Mononuclear cell (primary cell): ENCODE data around the gene RBM6. TPM values are rescaled to one million over a fixed set of nuclear protein-coding genes. Genes with fewer than 3 reads are reported as not detected.
"Not testable (repeated sequence)": the region's sequence is repeated elsewhere in the genome, so short reads cannot be mapped to it uniquely, and the experiment has no call there.

Source experiments
- H3K27me3 ChIP-seq: 2 replicates; pipeline ENCODE4 v1.6.0; 2011; ENCODE audit warnings: low read length, control low read depth; ENCODE audit not compliant: insufficient read depth
- H3K4me1 ChIP-seq: 2 replicates; pipeline ENCODE4 v1.5.1; 2011; ENCODE audit warnings: mild to moderate bottlenecking, low read length, control low read depth; ENCODE audit not compliant: insufficient read depth
- H3K4me3 ChIP-seq: 2 replicates; pipeline ENCODE4 v1.5.1; 2011; ENCODE audit warnings: mild to moderate bottlenecking, low read length, moderate library complexity
- H3K9me3 ChIP-seq: 2 replicates; pipeline ENCODE4 v1.5.1; 2011; ENCODE audit warnings: low read depth, mild to moderate bottlenecking, control low read depth, low read length
- total RNA-seq: library from RNA; depleted of rRNA; stranded (reverse); fragments of >200 nt; gene quantifications from one replicate; pipeline ENCODE4 v1.2.3, GENCODE V29; 2012

RBM6 gene
- total RNA-seq, 1 donor: 59.0 TPM

- H3K4me3 ChIP-seq: no peak overlapping the region
- no peaks in the 10 kb centered on the region for H3K27me3 ChIP-seq
- no peaks in the 10 kb centered on the region for H3K9me3 ChIP-seq
- H3K4me1 ChIP-seq: peaks cover 12% of the 10 kb centered on the region
Observed at GRCh38 chr3:49910409-49911123, 29.4 kb upstream of the RBM6 start.

GRCh38 chr3:49911124-49911420 is 28.9 kb upstream of the RBM6 start:
- Histone ChIP-seq H3K4me3 (no peak overlapping the region), H3K9me3 (no peaks in the 10 kb centered on the region), H3K4me1 (peaks cover 7% of the 10 kb centered on the region), H3K27me3 (no peaks in the 10 kb centered on the region)

GRCh38 chr3:49911611-49912010 is 28.3 kb upstream of the RBM6 start:
- Histone ChIP-seq H3K4me3 (no peak overlapping the region), H3K4me1 (peaks cover 1% of the 10 kb centered on the region), H3K9me3 (no peaks in the 10 kb centered on the region), H3K27me3 (no peaks in the 10 kb centered on the region)

- H3K4me1 ChIP-seq: peaks cover 3% of the 10 kb centered on the region
- H3K27me3 ChIP-seq: no peaks in the 10 kb centered on the region
- no peak overlapping the region for H3K4me3 ChIP-seq
- no peaks in the 10 kb centered on the region for H3K9me3 ChIP-seq
Observed at GRCh38 chr3:49912881-49913281, 27.1 kb upstream of the RBM6 start.

GRCh38 chr3:49914906-49915305 is 25.0 kb upstream of the RBM6 start:
- Histone ChIP-seq H3K4me3 (no peak overlapping the region), H3K27me3 (no peaks in the 10 kb centered on the region)

GRCh38 chr3:49916686-49917085 is 23.3 kb upstream of the RBM6 start:
- H3K4me1 ChIP-seq: peaks cover 12% of the 10 kb centered on the region
- no peaks in the 10 kb centered on the region for H3K9me3 ChIP-seq

More at GRCh38 chr3:49914906-49915305, 25.0 kb upstream of the RBM6 start:
- Histone ChIP-seq H3K4me1 (peaks cover 12% of the 10 kb centered on the region), H3K9me3 (no peaks in the 10 kb centered on the region)

GRCh38 chr3:49917806-49918590 is 22.0 kb upstream of the RBM6 start:
- H3K27me3 ChIP-seq, H3K4me3 ChIP-seq, H3K9me3 ChIP-seq: not testable (repeated sequence)
- H3K4me1 ChIP-seq: peaks cover 12% of the 10 kb centered on the region

More at GRCh38 chr3:49916686-49917085, 23.3 kb upstream of the RBM6 start:
- Histone ChIP-seq H3K27me3 (no peaks in the 10 kb centered on the region), H3K4me3 (no peak overlapping the region)

- Histone ChIP-seq H3K27me3 (no peaks in the 10 kb centered on the region), H3K4me1 (peaks cover 13% of the 10 kb centered on the region), H3K4me3 (no peak overlapping the region)
Observed at GRCh38 chr3:49924683-49925082, 15.3 kb upstream of the RBM6 start.

GRCh38 chr3:49925485-49925884 is 14.5 kb upstream of the RBM6 start:
- no peaks in the 10 kb centered on the region for H3K27me3 ChIP-seq
- H3K4me3 ChIP-seq: no peak overlapping the region
- peaks cover 21% of the 10 kb centered on the region for H3K4me1 ChIP-seq
- H3K9me3 ChIP-seq: no peaks in the 10 kb centered on the region

More at GRCh38 chr3:49924683-49925082, 15.3 kb upstream of the RBM6 start:
- no peaks in the 10 kb centered on the region for H3K9me3 ChIP-seq

- Histone ChIP-seq H3K4me3 (no peak overlapping the region), H3K4me1 (peaks cover 21% of the 10 kb centered on the region), H3K27me3 (no peaks in the 10 kb centered on the region), H3K9me3 (no peaks in the 10 kb centered on the region)
Observed at GRCh38 chr3:49926117-49926728, 13.7 kb upstream of the RBM6 start.

- Histone ChIP-seq H3K4me1 (peaks cover 21% of the 10 kb centered on the region), H3K9me3 (no peaks in the 10 kb centered on the region), H3K27me3 (no peaks in the 10 kb centered on the region), H3K4me3 (no peak overlapping the region)
Observed at GRCh38 chr3:49927798-49928197, 12.2 kb upstream of the RBM6 start.

GRCh38 chr3:49928481-49929017 is 11.4 kb upstream of the RBM6 start:
- Histone ChIP-seq H3K4me3 (no peak overlapping the region), H3K27me3 (no peaks in the 10 kb centered on the region), H3K4me1 (peaks cover 21% of the 10 kb centered on the region), H3K9me3 (no peaks in the 10 kb centered on the region)

GRCh38 chr3:49929291-49930167 is 10.4 kb upstream of the RBM6 start, which contains the start of gene MON1A:
MON1A (minus strand) TSS chr3:49929811; CDS start chr3:49913346, 16,465 bp downstream.
- Histone ChIP-seq H3K9me3 (no peaks in the 10 kb centered on the region), H3K27me3 (no peaks in the 10 kb centered on the region), H3K4me1 (peaks cover 21% of the 10 kb centered on the region), H3K4me3 (peak within 1 kb of the TSS; percentile 82)

GRCh38 chr3:49930168-49930690 is 9.7 kb upstream of the RBM6 start:
- H3K4me3 ChIP-seq: peak overlapping the region; percentile 82
- no peaks in the 10 kb centered on the region for H3K9me3 ChIP-seq
- H3K27me3 ChIP-seq: no peaks in the 10 kb centered on the region
- H3K4me1 ChIP-seq: peaks cover 21% of the 10 kb centered on the region
